Measurements from ENCODE around the gene PRPH. TPM values are rescaled to one million over a fixed set of nuclear protein-coding genes. Genes with fewer than 3 reads are reported as not detected.
"Not testable (repeated sequence)": the region's sequence is repeated elsewhere in the genome, so short reads cannot be mapped to it uniquely, and the experiment has no call there.

PRPH gene
- total and polyA plus RNA-seq, 4 experiments from 2014 or later, result 0.39 to 0.87 TPM; not detected in 2

DNA sequence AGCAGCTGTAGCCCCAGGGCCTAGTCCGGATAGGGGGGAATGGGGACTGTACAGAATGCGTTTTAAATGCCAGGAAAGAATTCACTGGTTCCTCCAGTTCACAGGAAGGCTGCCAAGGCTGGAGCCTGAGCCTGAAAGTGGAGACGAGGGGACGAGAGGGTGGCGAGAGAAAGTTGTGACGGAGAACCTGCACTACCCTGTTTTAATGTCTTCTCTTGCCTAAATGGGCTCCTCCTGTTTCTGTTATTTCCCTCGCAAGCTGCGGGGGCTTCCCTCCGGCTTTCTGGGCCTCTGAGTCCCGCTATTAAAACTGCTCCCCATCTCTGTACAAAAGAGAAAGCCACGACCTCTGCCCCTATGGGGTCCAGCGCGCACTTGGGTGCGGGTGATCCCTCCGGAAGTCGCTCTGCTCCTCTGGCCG is 37.5 kb downstream of the PRPH start:
- H3K9me3 Mint-ChIP-seq, result peaks cover 0 to 1% (median 0%) of the 10 kb centered on the region in 8 donors
- CTCF ChIA-PET (ENCODE audit: partially characterized antibody), result interaction anchor here (0.6 to 3.4 kb wide), 10 partner anchors 10 to 205 kb away, joined by 3 to 33 read pairs (median 5); partner anchors contain the start of genes DNAJC22, PRPH and TROAP
- Histone ChIP-seq H3K27ac (ENCODE audit: low read depth, low read length) (no peak overlapping the region), H3K9me3 (ENCODE audit: control insufficient read depth in 1 of 2, low read length in 2 of 2) (no peaks in the 10 kb centered on the region), H3K36me3 (ENCODE audit: insufficient read depth, low read length) (no peaks in the 10 kb centered on the region), H3K27me3 (ENCODE audit: insufficient read depth, low read length) (peaks cover 26% of the 10 kb centered on the region), H3K4me1 (ENCODE audit: insufficient read depth, low read length) (peaks cover 14% of the 10 kb centered on the region), H3K4me3 (ENCODE audit: low read length in 2 of 2) (no peak overlapping the region)
- POLR2A ChIA-PET (ENCODE audit: partially characterized antibody), result no interaction called here
- H3K4me1 Mint-ChIP-seq, result peaks cover 13 to 20% (median 16%) of the 10 kb centered on the region in 4 donors
- intact Hi-C loops (cut with micrococcal nuclease), result no loop called here
- DNase-seq, result no peak
- peak overlapping the region in 1 of 8 donors; percentile 43 for H3K4me3 Mint-ChIP-seq
- peaks cover 35 to 43% of the 10 kb centered on the region in 2 donors for H3K27me3 Mint-ChIP-seq
- H3K36me3 Mint-ChIP-seq, result no peaks in the 10 kb centered on the region
- H3K27ac Mint-ChIP-seq, result no peak overlapping the region

DNA sequence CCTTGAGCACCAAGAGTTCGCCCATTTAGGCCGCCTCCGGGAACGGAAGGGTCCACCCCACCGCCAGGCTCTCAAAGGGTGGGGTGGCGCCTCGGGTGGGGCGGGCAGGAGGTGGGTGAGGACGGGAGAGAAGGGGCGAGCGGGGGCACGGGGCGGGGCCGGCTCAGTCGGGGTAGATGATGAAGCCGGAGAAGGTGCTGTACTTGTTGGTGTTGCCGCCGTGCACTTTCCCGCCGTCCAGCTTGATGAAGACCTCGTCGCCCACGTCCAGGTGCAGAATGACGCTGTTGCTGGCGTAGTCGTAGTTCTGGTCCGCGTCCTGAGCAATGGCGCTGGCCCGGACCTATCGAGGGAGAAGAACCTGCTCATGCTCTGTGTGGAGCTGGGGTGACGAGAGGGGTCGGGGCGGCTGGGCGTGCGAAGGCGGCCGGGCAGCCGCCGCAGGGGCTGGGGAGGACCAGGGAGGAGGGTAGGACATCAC is 38.0 kb downstream of the PRPH start:
- peak overlapping the region in 6 of 8 donors; percentile 25 to 67 (median 62) for H3K4me3 Mint-ChIP-seq
- no peak for DNase-seq
- Histone ChIP-seq H3K27me3 (ENCODE audit: insufficient read depth, low read length) (peaks cover 31% of the 10 kb centered on the region), H3K36me3 (ENCODE audit: insufficient read depth, low read length) (no peaks in the 10 kb centered on the region), H3K4me1 (ENCODE audit: insufficient read depth, low read length) (peaks cover 19% of the 10 kb centered on the region), H3K9me3 (ENCODE audit: control insufficient read depth in 1 of 2, low read length in 2 of 2) (no peaks in the 10 kb centered on the region), H3K27ac (ENCODE audit: low read depth, low read length) (no peak overlapping the region), H3K4me3 (ENCODE audit: low read length in 2 of 2) (no peak overlapping the region)
- CTCF ChIA-PET (ENCODE audit: partially characterized antibody), result interaction anchor here (1.0 to 3.4 kb wide), 5 partner anchors 10 to 205 kb away, joined by 3 to 33 read pairs (median 10); partner anchors contain the start of genes DNAJC22 and PRPH
- H3K27me3 Mint-ChIP-seq, result peaks cover 40 to 48% of the 10 kb centered on the region in 2 donors
- no peak overlapping the region for H3K27ac Mint-ChIP-seq
- POLR2A ChIA-PET (ENCODE audit: partially characterized antibody), result no interaction called here
- H3K9me3 Mint-ChIP-seq, result peaks cover 0 to 1% (median 0%) of the 10 kb centered on the region in 8 donors
- peaks cover 16 to 25% (median 21%) of the 10 kb centered on the region in 4 donors for H3K4me1 Mint-ChIP-seq
- no peaks in the 10 kb centered on the region for H3K36me3 Mint-ChIP-seq
- intact Hi-C loops (cut with micrococcal nuclease), result no loop called here

GRCh38 chr12:49333778-49334177 is 38.8 kb downstream of the PRPH start:
- not testable (repeated sequence) for H3K9me3 Mint-ChIP-seq

GRCh38 chr12:49334226-49334625 is 39.3 kb downstream of the PRPH start:
- H3K27ac ChIP-seq (ENCODE audit: low read depth, low read length), result no peak overlapping the region
- no peaks in the 10 kb centered on the region for H3K9me3 ChIP-seq (ENCODE audit: control insufficient read depth in 1 of 2, low read length in 2 of 2)
- POLR2A ChIA-PET (ENCODE audit: partially characterized antibody), result no interaction called here
- CTCF ChIA-PET (ENCODE audit: partially characterized antibody), result interaction anchor here (0.8 to 6.1 kb wide), 8 partner anchors 8 to 45 kb away, joined by 3 to 67 read pairs (median 4); partner anchors contain the start of genes DNAJC22, SPATS2 and TROAP
- H3K4me1 Mint-ChIP-seq, result peaks cover 16 to 32% (median 21%) of the 10 kb centered on the region in 4 donors
- peaks cover 0 to 1% (median 0%) of the 10 kb centered on the region in 8 donors for H3K9me3 Mint-ChIP-seq
- no peak overlapping the region for H3K27ac Mint-ChIP-seq
- intact Hi-C loops (cut with micrococcal nuclease), result no loop called here
- peak overlapping the region in 1 of 8 donors; percentile 32 for H3K4me3 Mint-ChIP-seq
- H3K4me3 ChIP-seq (ENCODE audit: low read length in 2 of 2), result no peak overlapping the region
- H3K36me3 ChIP-seq (ENCODE audit: insufficient read depth, low read length), result no peaks in the 10 kb centered on the region
- DNase-seq, result no peak
- peaks cover 22% of the 10 kb centered on the region for H3K4me1 ChIP-seq (ENCODE audit: insufficient read depth, low read length)
- no peaks in the 10 kb centered on the region for H3K36me3 Mint-ChIP-seq
- H3K27me3 Mint-ChIP-seq, result peaks cover 41 to 57% of the 10 kb centered on the region in 2 donors
- peaks cover 37% of the 10 kb centered on the region for H3K27me3 ChIP-seq (ENCODE audit: insufficient read depth, low read length)

More at GRCh38 chr12:49333778-49334177, 38.8 kb downstream of the PRPH start:
- H3K27ac Mint-ChIP-seq; H3K27ac ChIP-seq (ENCODE audit: low read depth, low read length); H3K4me3 Mint-ChIP-seq; H3K4me3 ChIP-seq (ENCODE audit: low read length in 2 of 2); POLR2A ChIA-PET (ENCODE audit: partially characterized antibody); H3K36me3 Mint-ChIP-seq; intact Hi-C loops (cut with micrococcal nuclease); H3K9me3 ChIP-seq (ENCODE audit: control insufficient read depth in 1 of 2, low read length in 2 of 2); H3K36me3 ChIP-seq (ENCODE audit: insufficient read depth, low read length); DNase-seq: not testable (repeated sequence)
- H3K4me1 ChIP-seq (ENCODE audit: insufficient read depth, low read length), result peaks cover 22% of the 10 kb centered on the region
- Mint-ChIP-seq H3K27me3 (peaks cover 41 to 54% of the 10 kb centered on the region in 2 donors), H3K4me1 (peaks cover 16 to 32% (median 21%) of the 10 kb centered on the region in 4 donors)
- CTCF ChIA-PET (ENCODE audit: partially characterized antibody), result interaction anchor here (0.7 to 3.4 kb wide), 5 partner anchors 9 to 179 kb away, joined by 3 to 33 read pairs (median 5); partner anchors contain the start of genes DNAJC22 and TROAP
- H3K27me3 ChIP-seq (ENCODE audit: insufficient read depth, low read length), result peaks cover 37% of the 10 kb centered on the region

- Histone ChIP-seq H3K4me1 (ENCODE audit: insufficient read depth, low read length) (peaks cover 22% of the 10 kb centered on the region), H3K9me3 (ENCODE audit: control insufficient read depth in 1 of 2, low read length in 2 of 2) (no peaks in the 10 kb centered on the region), H3K36me3 (ENCODE audit: insufficient read depth, low read length) (no peaks in the 10 kb centered on the region), H3K27me3 (ENCODE audit: insufficient read depth, low read length) (peaks cover 37% of the 10 kb centered on the region), H3K27ac (ENCODE audit: low read depth, low read length) (no peak overlapping the region), H3K4me3 (ENCODE audit: low read length in 2 of 2) (no peak overlapping the region)
- intact Hi-C loops (cut with micrococcal nuclease), result no loop called here
- H3K27ac Mint-ChIP-seq, result no peak overlapping the region
- peak overlapping the region in 1 of 8 donors; percentile 51 for H3K4me3 Mint-ChIP-seq
- peaks cover 16 to 32% (median 21%) of the 10 kb centered on the region in 4 donors for H3K4me1 Mint-ChIP-seq
- H3K36me3 Mint-ChIP-seq, result no peaks in the 10 kb centered on the region
- peaks cover 41 to 58% of the 10 kb centered on the region in 2 donors for H3K27me3 Mint-ChIP-seq
- ChIA-PET CTCF (ENCODE audit: partially characterized antibody) (interaction anchor here (1.0 to 6.1 kb wide), 7 partner anchors 12 to 45 kb away, joined by 3 to 67 read pairs (median 4); partner anchors contain the start of genes DNAJC22, SPATS2 and TROAP), POLR2A (ENCODE audit: partially characterized antibody) (no interaction called here)
- DNase-seq, result no peak
- peaks cover 0 to 1% (median 0%) of the 10 kb centered on the region in 8 donors for H3K9me3 Mint-ChIP-seq
Observed at GRCh38 chr12:49334681-49335080, 39.7 kb downstream of the PRPH start.

GRCh38 chr12:49335118-49335954 is 40.4 kb downstream of the PRPH start:
- Histone ChIP-seq H3K4me1 (ENCODE audit: insufficient read depth, low read length) (peaks cover 22% of the 10 kb centered on the region), H3K4me3 (ENCODE audit: low read length in 2 of 2) (no peak overlapping the region), H3K27me3 (ENCODE audit: insufficient read depth, low read length) (peaks cover 37% of the 10 kb centered on the region), H3K36me3 (ENCODE audit: insufficient read depth, low read length) (no peaks in the 10 kb centered on the region), H3K27ac (ENCODE audit: low read depth, low read length) (no peak overlapping the region), H3K9me3 (ENCODE audit: control insufficient read depth in 1 of 2, low read length in 2 of 2) (no peaks in the 10 kb centered on the region)
- H3K27me3 Mint-ChIP-seq, result peaks cover 41 to 63% of the 10 kb centered on the region in 2 donors
- peaks cover 16 to 35% (median 21%) of the 10 kb centered on the region in 4 donors for H3K4me1 Mint-ChIP-seq
- peak overlapping the region in 3 of 7 donors; percentile 8 to 45 (median 43) for H3K27ac Mint-ChIP-seq
- H3K4me3 Mint-ChIP-seq, result peak overlapping the region in 5 of 8 donors; percentile 12 to 76 (median 39)
- peaks cover 0 to 1% (median 0%) of the 10 kb centered on the region in 8 donors for H3K9me3 Mint-ChIP-seq
- no peak for DNase-seq
- ChIA-PET CTCF (ENCODE audit: partially characterized antibody) (interaction anchor here (1.0 to 6.1 kb wide), 7 partner anchors 12 to 46 kb away, joined by 3 to 67 read pairs (median 4); partner anchors contain the start of genes DNAJC22, SPATS2 and TROAP), POLR2A (ENCODE audit: partially characterized antibody) (no interaction called here)
- intact Hi-C loops (cut with micrococcal nuclease), result no loop called here
- no peaks in the 10 kb centered on the region for H3K36me3 Mint-ChIP-seq

Data from CD4-positive, alpha-beta memory T cell (primary cell).